Calu3 (cell line): ENCODE data around the gene STIMATE. TPM values are rescaled to one million over a fixed set of nuclear protein-coding genes. Genes with fewer than 3 reads are reported as not detected.

ENCODE experiments used
- BruUV-seq: library from RNA; stranded (reverse); fragments of 400-500 nt; replicated peaks from 2 replicates; lab custom pipeline; 2021; lab: Mats Ljungman, UMichigan
- CTCF ChIA-PET: fragments of 300-600 bp; sonication (Branson Sonifier 250); formaldehyde crosslinking; loops from one replicate; lab custom pipeline; 2022; ENCODE audit warnings: antibody characterized with exemption; lab: Charles Lee
- DNase-seq: peaks from one replicate; pipeline ENCODE4 v3.0.0; 2022
- H3K27ac Mint-ChIP-seq: one replicate; pipeline ENCODE4 v1.8.0; 2022; ENCODE audit warnings: mixed read lengths; ENCODE audit not compliant: unreplicated experiment
- H3K27me3 Mint-ChIP-seq: one replicate; pipeline ENCODE4 v1.8.0; 2022; ENCODE audit warnings: mixed read lengths; ENCODE audit not compliant: unreplicated experiment
- H3K36me3 Mint-ChIP-seq: one replicate; pipeline ENCODE4 v1.8.0; 2022; ENCODE audit warnings: mild to moderate bottlenecking, moderate library complexity, mixed read lengths; ENCODE audit not compliant: insufficient read depth, unreplicated experiment
- H3K4me1 Mint-ChIP-seq: one replicate; pipeline ENCODE4 v1.8.0; 2022; ENCODE audit warnings: mild to moderate bottlenecking, low read depth, mixed read lengths; ENCODE audit not compliant: unreplicated experiment
- H3K4me3 Mint-ChIP-seq: one replicate; pipeline ENCODE4 v1.8.0; 2022; ENCODE audit warnings: mild to moderate bottlenecking, low read depth, moderate library complexity, mixed read lengths; ENCODE audit not compliant: unreplicated experiment
- H3K9me3 Mint-ChIP-seq: one replicate; pipeline ENCODE4 v1.8.0; 2022; ENCODE audit warnings: low read depth, mixed read lengths; ENCODE audit not compliant: unreplicated experiment
- CTCF ChIP-seq: fragments of 200-600 bp; IDR thresholded peaks from one replicate; pipeline ENCODE4 v1.8.0; 2022; ENCODE audit warnings: antibody characterized with exemption; ENCODE audit not compliant: unreplicated experiment
- intact Hi-C: fragments of 100-400 bp; cut with micrococcal nuclease; formaldehyde crosslinking; loops from one replicate; pipeline ENCODE4 v1.10.0; 2022; ENCODE audit not compliant: unreplicated experiment
- total RNA-seq: library from RNA; stranded (reverse); gene quantifications from 2 replicates; pipeline ENCODE4 v1.2.3, GENCODE V29; 2022

The STIMATE gene
- total RNA-seq, 1 experiment from 2014 or later: 11.7 TPM

GRCh38 chr3:52895418-52895817 is 1.9 kb downstream of the STIMATE start:
- Mint-ChIP-seq H3K9me3 (no peaks in the 10 kb centered on the region), H3K27ac (no peak overlapping the region), H3K4me1 (no peaks in the 10 kb centered on the region), H3K36me3 (peaks cover 9% of the 10 kb centered on the region), H3K4me3 (no peak overlapping the region), H3K27me3 (no peaks in the 10 kb centered on the region)
- BruUV-seq: no TSS peak
- CTCF ChIA-PET: no interaction called here
- TF ChIP-seq CTCF: no peak
- intact Hi-C loops: no loop called here
- DNase-seq: no peak

- Mint-ChIP-seq H3K4me3 (no peak overlapping the region), H3K27me3 (no peaks in the 10 kb centered on the region), H3K36me3 (peaks cover 9% of the 10 kb centered on the region), H3K27ac (no peak overlapping the region), H3K4me1 (no peaks in the 10 kb centered on the region), H3K9me3 (no peaks in the 10 kb centered on the region)
- no TSS peak for BruUV-seq
- no peak for DNase-seq
- TF ChIP-seq CTCF: no peak
- CTCF ChIA-PET: no interaction called here
- intact Hi-C loops: no loop called here
Observed at GRCh38 chr3:52894756-52895155, 2.6 kb downstream of the STIMATE start.

GRCh38 chr3:52893723-52894122 is 3.6 kb downstream of the STIMATE start:
- H3K27ac Mint-ChIP-seq: no peak overlapping the region
- intact Hi-C loops: no loop called here
- CTCF ChIA-PET: no interaction called here
- no peak for TF ChIP-seq CTCF
- H3K27me3 Mint-ChIP-seq: no peaks in the 10 kb centered on the region
- H3K36me3 Mint-ChIP-seq: peaks cover 9% of the 10 kb centered on the region
- no TSS peak for BruUV-seq
- no peak overlapping the region for H3K4me3 Mint-ChIP-seq
- DNase-seq: no peak
- H3K4me1 Mint-ChIP-seq: no peaks in the 10 kb centered on the region
- H3K9me3 Mint-ChIP-seq: no peaks in the 10 kb centered on the region

- Mint-ChIP-seq H3K27me3 (no peaks in the 10 kb centered on the region), H3K9me3 (no peaks in the 10 kb centered on the region), H3K27ac (no peak overlapping the region), H3K36me3 (peaks cover 9% of the 10 kb centered on the region), H3K4me1 (no peaks in the 10 kb centered on the region), H3K4me3 (no peak overlapping the region)
- DNase-seq: no peak
- CTCF ChIA-PET: interaction anchor here (0.6 kb wide), 1 partner anchor 1575 kb away, joined by 4 read pairs; no protein-coding TSS in a partner anchor
- intact Hi-C loops: no loop called here
- TF ChIP-seq CTCF: no peak
- no TSS peak for BruUV-seq
Observed at GRCh38 chr3:52892625-52893311, 4.6 kb downstream of the STIMATE start.
